GM23338 (cell line): ENCODE measurements around the gene ALDH1A1.

Experiments used
- CREB1 ChIP-seq: fragments of 250-450 bp; sonication (Bioruptor Pico); IDR thresholded peaks from 2 replicates; pipeline ENCODE4 v1.5.0; 2020; ENCODE audit warnings: low read depth, mild to moderate bottlenecking, moderate library complexity
- EZH2 ChIP-seq: fragments of 200-600 bp; sonication (generic); IDR thresholded peaks from one replicate; pipeline ENCODE4 v1.8.0; 2017; ENCODE audit warnings: antibody characterized with exemption, mild to moderate bottlenecking, low read depth; ENCODE audit not compliant: unreplicated experiment
- EZH2phosphoT487 ChIP-seq: fragments of 200-600 bp; sonication (generic); IDR thresholded peaks from one replicate; pipeline ENCODE4 v1.8.1; 2018; ENCODE audit warnings: antibody characterized with exemption; ENCODE audit not compliant: unreplicated experiment
- JUNB ChIP-seq: IDR thresholded peaks from one replicate; pipeline ENCODE4 v1.6.1; 2016; ENCODE audit warnings: antibody characterized with exemption; ENCODE audit not compliant: unreplicated experiment
- NANOG ChIP-seq: IDR thresholded peaks from 2 replicates; pipeline ENCODE4 v1.6.1; 2016; ENCODE audit warnings: antibody characterized with exemption, borderline replicate concordance
- POLR2AphosphoS5 ChIP-seq: IDR thresholded peaks from 2 replicates; pipeline ENCODE4 v1.6.1; 2016; ENCODE audit warnings: antibody characterized with exemption, low read depth
- STAT1 ChIP-seq: IDR thresholded peaks from one replicate; pipeline ENCODE4 v1.6.1; 2016; ENCODE audit warnings: antibody characterized with exemption; ENCODE audit not compliant: unreplicated experiment
- ZNF114 ChIP-seq: fragments of 250-450 bp; sonication (Bioruptor Pico); IDR thresholded peaks from 2 replicates; pipeline ENCODE4 v1.5.0; 2020; ENCODE audit warnings: mild to moderate bottlenecking, moderate library complexity
- ZNF331 ChIP-seq: fragments of 250-450 bp; sonication (Bioruptor Pico); IDR thresholded peaks from 2 replicates; pipeline ENCODE4 v1.5.0; 2020; ENCODE audit warnings: low read depth, mild to moderate bottlenecking, moderate library complexity
- TF ChIP-seq, protein P1 (sequence below), 2 experiments: fragments of 200-600 bp in 1 of 2; sonication (generic) in 1 of 2; conservative IDR thresholded peaks; 2 replicates each; pipeline versions ENCODE4 v1.5.1 to v1.6.1; 2016 to 2017; ENCODE audit warnings: antibody characterized with exemption in 2 of 2, low read depth in 2 of 2, mild to moderate bottlenecking in 2 of 2, moderate library complexity in 1 of 2
- TF ChIP-seq, protein P2 (sequence below): IDR thresholded peaks from one replicate; pipeline ENCODE4 v1.6.1; 2018; ENCODE audit warnings: antibody characterized with exemption; ENCODE audit not compliant: unreplicated experiment
- TF ChIP-seq, protein P3 (sequence below): IDR thresholded peaks from 2 replicates; pipeline ENCODE4 v1.6.1; 2016; ENCODE audit warnings: antibody characterized with exemption

DNA sequence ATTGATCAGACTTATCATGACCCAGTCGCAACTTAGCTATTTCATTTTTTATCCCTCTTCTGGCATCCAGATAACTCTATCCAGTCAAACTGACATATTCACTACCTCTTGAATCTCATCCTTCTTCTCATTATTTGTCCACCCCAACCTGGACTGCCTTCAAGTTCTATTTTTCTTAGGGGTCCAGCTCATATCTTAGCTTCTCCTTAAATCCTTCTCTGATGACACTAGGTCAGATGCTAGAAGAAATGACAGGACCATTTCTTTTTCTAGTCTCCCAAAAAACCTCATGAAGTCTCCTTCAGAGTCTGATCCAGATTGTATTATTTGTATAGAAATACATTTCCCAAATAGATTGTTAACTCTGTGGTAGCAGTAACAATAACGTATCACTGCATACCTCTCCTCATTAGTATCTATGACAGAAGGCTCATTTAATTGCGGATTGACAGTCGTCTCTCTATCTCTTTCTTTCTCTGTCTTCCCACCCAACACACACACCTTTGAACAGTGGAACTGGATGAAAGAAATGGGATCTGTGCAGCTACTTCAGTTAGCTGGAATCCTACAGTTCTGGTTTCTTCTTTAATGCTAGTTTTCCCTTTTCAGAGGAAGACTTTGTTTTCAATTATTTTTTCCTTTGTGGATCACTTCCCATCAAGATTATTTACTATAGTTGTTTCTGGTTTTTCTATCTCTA lies 33.5 kb downstream of the ALDH1A1 start:
- TF ChIP-seq EZH2, result no peak
- TF ChIP-seq EZH2phosphoT487, result no peak
- TF ChIP-seq, protein P1, sequence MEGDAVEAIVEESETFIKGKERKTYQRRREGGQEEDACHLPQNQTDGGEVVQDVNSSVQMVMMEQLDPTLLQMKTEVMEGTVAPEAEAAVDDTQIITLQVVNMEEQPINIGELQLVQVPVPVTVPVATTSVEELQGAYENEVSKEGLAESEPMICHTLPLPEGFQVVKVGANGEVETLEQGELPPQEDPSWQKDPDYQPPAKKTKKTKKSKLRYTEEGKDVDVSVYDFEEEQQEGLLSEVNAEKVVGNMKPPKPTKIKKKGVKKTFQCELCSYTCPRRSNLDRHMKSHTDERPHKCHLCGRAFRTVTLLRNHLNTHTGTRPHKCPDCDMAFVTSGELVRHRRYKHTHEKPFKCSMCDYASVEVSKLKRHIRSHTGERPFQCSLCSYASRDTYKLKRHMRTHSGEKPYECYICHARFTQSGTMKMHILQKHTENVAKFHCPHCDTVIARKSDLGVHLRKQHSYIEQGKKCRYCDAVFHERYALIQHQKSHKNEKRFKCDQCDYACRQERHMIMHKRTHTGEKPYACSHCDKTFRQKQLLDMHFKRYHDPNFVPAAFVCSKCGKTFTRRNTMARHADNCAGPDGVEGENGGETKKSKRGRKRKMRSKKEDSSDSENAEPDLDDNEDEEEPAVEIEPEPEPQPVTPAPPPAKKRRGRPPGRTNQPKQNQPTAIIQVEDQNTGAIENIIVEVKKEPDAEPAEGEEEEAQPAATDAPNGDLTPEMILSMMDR (conservative IDR thresholded peaks at IDR 0.05; ENCODE audit: low read depth in 2 of 2), result no peak
- TF ChIP-seq POLR2AphosphoS5, result no peak
- no peak for TF ChIP-seq JUNB
- TF ChIP-seq STAT1, result no peak
- TF ChIP-seq, protein P2, sequence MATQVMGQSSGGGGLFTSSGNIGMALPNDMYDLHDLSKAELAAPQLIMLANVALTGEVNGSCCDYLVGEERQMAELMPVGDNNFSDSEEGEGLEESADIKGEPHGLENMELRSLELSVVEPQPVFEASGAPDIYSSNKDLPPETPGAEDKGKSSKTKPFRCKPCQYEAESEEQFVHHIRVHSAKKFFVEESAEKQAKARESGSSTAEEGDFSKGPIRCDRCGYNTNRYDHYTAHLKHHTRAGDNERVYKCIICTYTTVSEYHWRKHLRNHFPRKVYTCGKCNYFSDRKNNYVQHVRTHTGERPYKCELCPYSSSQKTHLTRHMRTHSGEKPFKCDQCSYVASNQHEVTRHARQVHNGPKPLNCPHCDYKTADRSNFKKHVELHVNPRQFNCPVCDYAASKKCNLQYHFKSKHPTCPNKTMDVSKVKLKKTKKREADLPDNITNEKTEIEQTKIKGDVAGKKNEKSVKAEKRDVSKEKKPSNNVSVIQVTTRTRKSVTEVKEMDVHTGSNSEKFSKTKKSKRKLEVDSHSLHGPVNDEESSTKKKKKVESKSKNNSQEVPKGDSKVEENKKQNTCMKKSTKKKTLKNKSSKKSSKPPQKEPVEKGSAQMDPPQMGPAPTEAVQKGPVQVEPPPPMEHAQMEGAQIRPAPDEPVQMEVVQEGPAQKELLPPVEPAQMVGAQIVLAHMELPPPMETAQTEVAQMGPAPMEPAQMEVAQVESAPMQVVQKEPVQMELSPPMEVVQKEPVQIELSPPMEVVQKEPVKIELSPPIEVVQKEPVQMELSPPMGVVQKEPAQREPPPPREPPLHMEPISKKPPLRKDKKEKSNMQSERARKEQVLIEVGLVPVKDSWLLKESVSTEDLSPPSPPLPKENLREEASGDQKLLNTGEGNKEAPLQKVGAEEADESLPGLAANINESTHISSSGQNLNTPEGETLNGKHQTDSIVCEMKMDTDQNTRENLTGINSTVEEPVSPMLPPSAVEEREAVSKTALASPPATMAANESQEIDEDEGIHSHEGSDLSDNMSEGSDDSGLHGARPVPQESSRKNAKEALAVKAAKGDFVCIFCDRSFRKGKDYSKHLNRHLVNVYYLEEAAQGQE, result no peak
- TF ChIP-seq ZNF331 (CRISPR knock-in tag), result no peak
- TF ChIP-seq CREB1 (CRISPR knock-in tag), result no peak
- no peak for TF ChIP-seq ZNF114 (CRISPR knock-in tag)
- TF ChIP-seq NANOG, result no peak
- TF ChIP-seq, protein P3, sequence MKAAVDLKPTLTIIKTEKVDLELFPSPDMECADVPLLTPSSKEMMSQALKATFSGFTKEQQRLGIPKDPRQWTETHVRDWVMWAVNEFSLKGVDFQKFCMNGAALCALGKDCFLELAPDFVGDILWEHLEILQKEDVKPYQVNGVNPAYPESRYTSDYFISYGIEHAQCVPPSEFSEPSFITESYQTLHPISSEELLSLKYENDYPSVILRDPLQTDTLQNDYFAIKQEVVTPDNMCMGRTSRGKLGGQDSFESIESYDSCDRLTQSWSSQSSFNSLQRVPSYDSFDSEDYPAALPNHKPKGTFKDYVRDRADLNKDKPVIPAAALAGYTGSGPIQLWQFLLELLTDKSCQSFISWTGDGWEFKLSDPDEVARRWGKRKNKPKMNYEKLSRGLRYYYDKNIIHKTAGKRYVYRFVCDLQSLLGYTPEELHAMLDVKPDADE, result no peak
